NOMO-1 treated with DMSO at 0.1 percent for 48 hours (cell line): Measurements from ENCODE around the gene MED13.
"Not testable (repeated sequence)": the region's sequence is repeated elsewhere in the genome, so short reads cannot be mapped to it uniquely, and the experiment has no call there.

Experiments
- DNase-seq: peaks from one replicate; lab custom pipeline; 2025; ENCODE audit not compliant: unreplicated experiment; lab: John Stamatoyannopoulos, UW

The MED13 gene

GRCh38 chr17:61927208-61928100 lies 137.6 kb downstream of the MED13 start, which contains the start of gene INTS2:
INTS2 (minus strand) TSS chr17:61927982; CDS start chr17:61926644, 1,338 bp downstream.
- peak; percentile 93 for DNase-seq

GRCh38 chr17:61926826-61927207 lies 138.3 kb downstream of the MED13 start:
- no peak for DNase-seq

DNA sequence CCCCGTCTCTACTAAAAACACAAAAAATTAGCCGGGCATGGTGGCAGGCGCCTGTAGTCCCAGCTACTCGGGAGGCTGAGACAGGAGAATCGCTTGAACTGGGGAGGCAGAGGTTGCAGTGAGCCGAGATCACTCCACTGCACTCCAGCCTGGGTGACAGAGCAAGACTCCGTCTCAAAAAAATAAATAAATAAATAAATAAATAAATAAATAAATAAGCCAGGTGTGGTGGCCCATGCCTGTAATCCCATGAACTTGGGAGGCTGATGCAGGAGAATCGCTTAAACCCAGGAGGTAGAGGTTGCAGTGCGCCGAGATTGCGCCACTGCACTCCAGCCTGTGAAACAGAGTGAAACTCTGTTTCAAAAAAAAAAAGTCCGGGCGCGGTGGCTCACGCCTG lies 149.9 kb downstream of the MED13 start:
- DNase-seq, result not testable (repeated sequence)

DNA sequence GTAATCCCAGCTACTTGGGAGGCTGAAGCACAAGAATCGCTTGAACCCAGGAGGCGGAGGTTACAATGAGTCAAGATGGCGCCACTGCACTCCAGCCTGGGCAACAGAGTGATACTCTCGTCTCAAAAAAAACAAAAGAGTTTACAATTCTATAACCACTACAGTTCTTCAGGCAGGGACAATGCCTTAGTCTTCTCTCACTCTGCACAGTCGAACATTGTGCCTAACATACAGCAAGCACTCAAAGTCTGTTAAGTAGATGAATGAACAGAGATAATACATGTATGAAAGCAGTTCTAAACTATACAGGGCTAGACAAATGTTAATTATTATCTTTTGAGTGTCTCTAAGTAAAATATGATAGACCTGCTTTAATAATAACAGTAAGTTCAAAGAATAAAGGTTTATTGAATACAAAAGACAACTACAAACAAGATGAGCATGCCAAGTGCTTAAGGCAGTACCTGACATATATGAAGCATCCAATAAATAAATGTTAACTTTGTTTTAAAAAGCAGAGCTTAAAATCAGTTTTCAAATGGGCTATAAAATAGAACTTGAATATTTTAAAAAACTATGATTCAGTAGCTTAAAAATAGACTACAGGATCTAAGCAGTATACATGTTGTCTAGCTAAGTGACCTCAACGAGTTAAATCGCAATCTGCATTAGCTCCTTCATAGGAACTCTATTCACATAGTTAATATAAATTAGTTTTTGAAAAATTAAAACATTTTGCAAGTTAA lies 156.6 kb downstream of the MED13 start:
- DNase-seq, result no peak

DNA sequence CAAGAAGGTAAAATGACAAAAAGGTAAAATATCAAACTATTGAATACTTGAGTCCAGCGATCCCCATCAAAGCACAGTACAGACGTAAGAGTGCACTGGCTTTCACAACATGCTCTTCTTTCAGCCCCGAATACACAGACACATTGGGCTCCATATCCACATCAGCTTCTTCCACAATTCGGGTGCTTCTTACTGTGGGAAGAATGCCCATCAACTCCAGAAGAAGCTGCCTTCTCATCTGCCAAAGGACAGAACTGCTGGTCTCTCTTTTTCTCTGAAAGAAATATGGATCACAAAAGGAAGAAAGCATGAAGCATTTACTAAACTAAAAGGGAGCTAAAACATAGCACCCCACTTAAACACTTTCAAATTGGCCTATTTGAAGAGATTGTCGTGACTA lies 157.7 kb downstream of the MED13 start:
- no peak for DNase-seq

DNA sequence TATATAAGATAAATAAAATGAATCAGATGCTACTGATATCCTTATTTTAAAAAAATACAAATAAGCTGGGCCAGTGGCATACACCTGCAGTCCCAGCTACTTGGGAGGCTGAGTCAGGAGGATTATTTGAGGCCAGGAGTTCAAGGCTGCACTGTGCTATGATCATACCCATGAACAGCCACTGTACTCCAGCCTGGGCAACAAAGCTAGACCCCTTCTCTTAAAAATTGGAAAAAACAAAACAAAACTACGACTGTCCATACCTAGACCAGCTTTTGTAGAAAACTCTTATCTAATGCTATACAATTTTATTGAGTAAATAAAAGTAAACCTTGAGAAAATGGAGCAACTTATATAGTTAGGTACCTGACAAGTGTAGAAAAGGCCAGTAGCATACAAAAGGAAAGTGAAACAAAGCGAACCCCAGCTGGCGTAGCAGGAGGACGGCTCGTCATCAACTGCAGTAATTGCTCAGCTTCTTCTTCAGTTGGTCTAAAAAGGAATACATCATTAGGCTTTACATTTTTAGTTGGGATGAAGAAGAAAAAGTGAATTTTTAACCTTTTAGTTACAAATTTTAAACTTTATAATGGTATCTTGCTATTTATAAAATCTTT lies 160.9 kb downstream of the MED13 start:
- no peak for DNase-seq

GRCh38 chr17:61903251-61903650 lies 161.8 kb downstream of the MED13 start:
- no peak for DNase-seq

- DNase-seq, result no peak
These were observed 167.4 kb downstream of the MED13 start for GRCh38 chr17:61897548-61898180.

DNA sequence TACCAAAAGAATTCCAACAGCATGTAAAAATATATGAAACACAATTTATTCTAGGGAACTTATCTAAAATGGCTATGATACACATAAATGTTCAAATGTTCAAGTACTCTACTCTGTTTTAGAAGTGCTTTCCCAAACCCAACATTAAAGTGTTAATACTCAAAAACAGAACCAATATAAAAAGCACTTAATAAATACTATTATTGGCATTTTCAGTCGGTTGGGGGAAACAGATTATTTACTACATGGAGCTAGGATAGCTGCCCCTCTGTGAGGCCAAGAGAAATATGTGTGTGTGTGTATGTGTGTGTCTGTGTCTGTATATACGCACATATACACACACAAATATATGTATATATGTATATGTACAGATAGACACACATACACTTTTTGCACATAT lies 169.7 kb downstream of the MED13 start:
- DNase-seq, result no peak

DNA sequence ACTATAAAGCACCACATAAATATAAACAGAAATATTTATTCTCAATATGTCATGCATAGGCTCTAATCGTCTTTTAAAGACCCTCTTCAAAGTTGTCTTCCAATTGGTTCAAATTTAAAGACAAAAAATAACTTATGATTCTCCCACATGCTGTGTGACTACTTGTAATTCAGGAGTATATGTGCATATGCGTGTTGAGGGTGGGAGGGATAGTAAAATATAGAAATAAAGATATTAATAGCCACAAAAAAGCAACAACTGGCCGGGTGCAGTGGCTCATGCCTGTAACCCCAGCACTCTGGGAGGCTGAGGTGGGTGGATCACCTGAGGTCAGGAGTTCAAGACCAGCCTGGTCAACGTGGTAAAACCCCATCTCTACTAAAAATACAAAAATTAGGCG lies 170.8 kb downstream of the MED13 start:
- not testable (repeated sequence) for DNase-seq
